Stimulated activated CD8-positive, alpha-beta memory T cell treated with anti-CD3 and anti-CD28 coated beads, Interleukin-15, amount 100 ng/mL, for 24 hours (primary cell): ENCODE measurements around the gene MT1F.
"Not testable (repeated sequence)": the region's sequence is repeated elsewhere in the genome, so short reads cannot be mapped to it uniquely, and the experiment has no call there.

ENCODE experiments used
- DNase-seq: peaks from one replicate; pipeline ENCODE4 v3.0.0-alpha.2; 2020; ENCODE audit warnings: low read depth

Gene MT1F

GRCh38 chr16:56645311-56645710, 12.4 kb upstream of the MT1F start:
- DNase-seq: no peak

- DNase-seq: no peak
Measured at GRCh38 chr16:56645838-56646237, 11.9 kb upstream of the MT1F start.

- DNase-seq: no peak
Measured at GRCh38 chr16:56647641-56648431, 9.9 kb upstream of the MT1F start.

- DNase-seq: no peak
Measured at GRCh38 chr16:56649271-56649670, 8.5 kb upstream of the MT1F start.

- DNase-seq: no peak
Measured at GRCh38 chr16:56649820-56650219, 7.9 kb upstream of the MT1F start.

GRCh38 chr16:56651586-56651985, 6.2 kb upstream of the MT1F start, which contains the start of gene MT1B:
MT1B (plus strand) TSS chr16:56651886; CDS start chr16:56651954, 68 bp downstream.
- DNase-seq: no peak

GRCh38 chr16:56652600-56652999, 5.2 kb upstream of the MT1F start:
- DNase-seq: no peak

GRCh38 chr16:56653218-56653617, 4.5 kb upstream of the MT1F start:
- DNase-seq: no peak

- DNase-seq: no peak
Measured at GRCh38 chr16:56658327-56658875, 642 bp downstream of the MT1F start.

- no peak for DNase-seq
Measured at GRCh38 chr16:56662357-56663354, 4.9 kb downstream of the MT1F start.

- DNase-seq: no peak
Measured at GRCh38 chr16:56664506-56664905, 6.7 kb downstream of the MT1F start.

- DNase-seq: not testable (repeated sequence)
Measured at GRCh38 chr16:56665286-56666261, 7.8 kb downstream of the MT1F start.

- DNase-seq: no peak
Measured at GRCh38 chr16:56667581-56668571, 10.1 kb downstream of the MT1F start, which contains the start of gene MT1G. MT1G (minus strand) TSS chr16:56668065; CDS start chr16:56667993, 72 bp downstream.

GRCh38 chr16:56669005-56669839, 11.5 kb downstream of the MT1F start, which contains the start of gene MT1H:
MT1H (plus strand) TSS chr16:56669814; CDS start chr16:56669885, 71 bp downstream.
- DNase-seq: no peak

GRCh38 chr16:56669840-56670619, 12.3 kb downstream of the MT1F start:
- DNase-seq: no peak

- no peak for DNase-seq
Measured at GRCh38 chr16:56670620-56670934, 12.8 kb downstream of the MT1F start.

GRCh38 chr16:56671691-56672090, 13.9 kb downstream of the MT1F start:
- DNase-seq: not testable (repeated sequence)

- not testable (repeated sequence) for DNase-seq
Measured at GRCh38 chr16:56672171-56672570, 14.4 kb downstream of the MT1F start.
